Skin epidermis (tissue), 12 donors: Measurements from ENCODE around the gene MYBPC1.
"Not testable (repeated sequence)": the region's sequence is repeated elsewhere in the genome, so short reads cannot be mapped to it uniquely, and the experiment has no call there.

Experiments
- H3K27ac ChIP-seq, 21 experiments: fragments of 200-600 bp; sonication (generic) in 11 of 21; one replicate each; pipeline ENCODE4 v1.5.0; 2020; ENCODE audit warnings: mild to moderate bottlenecking in 3 of 21, inconsistent platforms in 2 of 21, moderate library complexity in 2 of 21
- H3K4me3 ChIP-seq, 7 experiments: fragments of 200-600 bp; sonication (generic) in 2 of 7; one replicate each; pipeline ENCODE4 v1.5.0; 2020; ENCODE audit warnings: inconsistent platforms in 2 of 7, mild to moderate bottlenecking in 2 of 7, moderate library complexity in 1 of 7

Gene MYBPC1, protein sequence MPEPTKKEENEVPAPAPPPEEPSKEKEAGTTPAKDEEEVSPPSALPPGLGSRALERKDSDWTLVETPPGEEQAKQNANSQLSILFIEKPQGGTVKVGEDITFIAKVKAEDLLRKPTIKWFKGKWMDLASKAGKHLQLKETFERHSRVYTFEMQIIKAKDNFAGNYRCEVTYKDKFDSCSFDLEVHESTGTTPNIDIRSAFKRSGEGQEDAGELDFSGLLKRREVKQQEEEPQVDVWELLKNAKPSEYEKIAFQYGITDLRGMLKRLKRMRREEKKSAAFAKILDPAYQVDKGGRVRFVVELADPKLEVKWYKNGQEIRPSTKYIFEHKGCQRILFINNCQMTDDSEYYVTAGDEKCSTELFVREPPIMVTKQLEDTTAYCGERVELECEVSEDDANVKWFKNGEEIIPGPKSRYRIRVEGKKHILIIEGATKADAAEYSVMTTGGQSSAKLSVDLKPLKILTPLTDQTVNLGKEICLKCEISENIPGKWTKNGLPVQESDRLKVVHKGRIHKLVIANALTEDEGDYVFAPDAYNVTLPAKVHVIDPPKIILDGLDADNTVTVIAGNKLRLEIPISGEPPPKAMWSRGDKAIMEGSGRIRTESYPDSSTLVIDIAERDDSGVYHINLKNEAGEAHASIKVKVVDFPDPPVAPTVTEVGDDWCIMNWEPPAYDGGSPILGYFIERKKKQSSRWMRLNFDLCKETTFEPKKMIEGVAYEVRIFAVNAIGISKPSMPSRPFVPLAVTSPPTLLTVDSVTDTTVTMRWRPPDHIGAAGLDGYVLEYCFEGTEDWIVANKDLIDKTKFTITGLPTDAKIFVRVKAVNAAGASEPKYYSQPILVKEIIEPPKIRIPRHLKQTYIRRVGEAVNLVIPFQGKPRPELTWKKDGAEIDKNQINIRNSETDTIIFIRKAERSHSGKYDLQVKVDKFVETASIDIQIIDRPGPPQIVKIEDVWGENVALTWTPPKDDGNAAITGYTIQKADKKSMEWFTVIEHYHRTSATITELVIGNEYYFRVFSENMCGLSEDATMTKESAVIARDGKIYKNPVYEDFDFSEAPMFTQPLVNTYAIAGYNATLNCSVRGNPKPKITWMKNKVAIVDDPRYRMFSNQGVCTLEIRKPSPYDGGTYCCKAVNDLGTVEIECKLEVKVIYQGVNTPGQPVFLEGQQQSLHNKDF

DNA sequence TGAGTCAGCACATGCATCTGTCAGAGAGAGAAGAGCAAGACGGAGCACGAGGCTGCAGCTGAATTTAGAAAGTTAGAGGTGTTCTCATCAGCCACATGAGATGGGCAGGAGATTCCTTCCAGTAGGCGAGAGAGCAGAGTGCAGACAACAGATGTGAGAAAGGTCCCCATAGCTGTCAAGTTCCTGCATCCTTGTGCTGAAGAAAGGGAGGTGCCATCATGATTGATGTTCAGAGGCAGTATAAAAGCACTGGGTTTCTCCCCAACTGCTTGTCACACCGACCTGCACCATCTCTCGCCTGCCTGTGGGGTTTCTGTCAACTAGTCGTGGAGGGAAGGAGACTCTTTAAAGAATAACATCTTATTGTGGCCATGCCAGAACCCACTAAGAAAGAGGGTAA lies at the start of gene MYBPC1:
MYBPC1 (plus strand) TSS at position 272 of the 400 bp plus-strand sequence; CDS start at position 372, 100 bp downstream.
- no peak within 1 kb of the TSS for H3K4me3 ChIP-seq
- no peak within 1 kb of the TSS for H3K27ac ChIP-seq

DNA sequence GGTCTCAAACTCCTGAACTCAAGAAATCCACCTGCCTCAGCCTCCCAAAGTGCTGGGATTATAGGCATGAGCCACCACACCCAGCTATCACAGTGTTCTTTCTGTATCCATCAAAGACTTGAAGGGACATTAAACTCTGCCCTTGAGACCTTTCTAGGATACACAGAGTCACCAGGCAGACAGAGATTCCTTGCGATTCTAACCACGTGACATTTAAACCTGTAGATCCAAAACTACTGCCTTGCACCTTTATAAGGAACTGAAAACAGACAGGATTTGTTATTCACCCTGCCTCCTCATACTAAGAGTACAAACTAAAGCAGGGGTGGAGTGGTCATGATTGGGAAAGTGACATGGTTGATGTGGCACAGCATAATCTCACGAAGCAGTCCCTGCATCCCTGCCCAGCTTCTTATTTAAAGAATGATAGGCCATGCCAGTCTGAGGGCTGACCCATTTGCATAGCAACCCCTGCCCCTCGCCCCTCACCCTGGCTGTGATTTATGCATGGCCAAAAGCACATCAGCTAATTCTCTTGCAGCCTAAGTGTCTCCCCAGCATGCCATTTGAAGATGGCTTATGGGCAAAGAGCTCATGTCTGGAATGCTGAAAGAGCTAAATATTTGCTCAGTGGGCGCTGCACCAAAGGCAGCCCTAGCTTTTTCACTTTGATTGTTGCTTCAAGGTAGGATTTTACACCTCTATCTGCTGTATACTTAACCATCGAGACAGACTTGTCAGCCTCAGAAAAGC lies 43.2 kb upstream of the MYBPC1 start:
- H3K4me3 ChIP-seq, result no peak overlapping the region
- no peak overlapping the region for H3K27ac ChIP-seq

DNA sequence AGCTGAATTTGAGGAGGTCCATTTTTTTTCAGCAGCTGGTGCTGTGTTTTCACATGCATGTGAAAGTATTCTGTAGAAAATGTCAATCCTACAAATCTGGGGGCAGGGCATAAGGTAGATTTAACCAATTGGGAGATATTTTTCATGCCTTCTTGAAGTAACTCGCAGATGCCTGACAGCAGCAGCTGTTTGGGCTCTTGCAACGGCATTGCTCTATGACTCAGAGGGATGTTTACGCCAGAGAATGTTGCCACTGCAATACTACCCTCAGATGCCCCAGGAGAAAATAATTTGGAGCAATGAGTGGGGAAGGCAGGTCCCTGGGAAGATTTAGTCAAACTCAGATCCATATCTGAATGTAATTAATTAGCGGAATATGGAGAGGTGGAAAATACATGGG lies 42.5 kb upstream of the MYBPC1 start:
- Histone ChIP-seq H3K27ac (no peak overlapping the region), H3K4me3 (no peak overlapping the region)

DNA sequence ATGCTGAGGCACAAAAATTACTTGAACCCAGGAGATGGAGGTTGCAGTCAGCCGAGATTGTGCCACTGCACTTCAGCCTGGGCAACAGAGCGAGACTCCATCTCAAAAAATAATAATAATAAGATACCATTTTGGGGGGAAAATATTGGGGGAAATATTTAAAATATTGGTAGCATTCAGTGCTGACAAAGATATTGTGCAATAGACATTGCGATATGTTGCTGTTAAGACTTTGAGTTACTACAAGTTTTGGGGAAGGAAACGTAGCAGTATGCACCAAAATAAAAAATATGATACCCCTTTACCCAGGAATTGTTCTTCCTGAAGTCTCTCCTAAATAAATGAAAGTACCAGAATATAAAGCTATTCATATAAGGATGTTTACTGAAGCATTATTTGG lies 37.7 kb upstream of the MYBPC1 start:
- H3K27ac ChIP-seq, result no peak overlapping the region

DNA sequence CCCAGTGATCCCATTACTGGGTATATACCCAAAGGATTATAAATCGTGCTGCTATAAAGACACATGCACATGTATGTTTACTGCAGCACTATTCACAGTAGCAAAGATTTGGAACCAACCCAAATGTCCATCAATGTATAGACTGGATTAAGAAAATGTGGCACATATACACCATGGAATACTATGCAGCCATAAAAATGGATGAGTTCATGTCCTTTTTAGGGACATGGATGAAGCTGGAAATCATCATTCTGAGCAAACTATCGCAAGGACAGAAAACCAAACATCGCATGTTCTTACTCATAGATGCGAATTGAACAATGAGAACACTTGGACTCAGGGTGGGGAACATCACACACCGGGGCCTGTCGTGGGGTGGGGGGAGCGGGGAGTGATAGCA lies 36.0 kb upstream of the MYBPC1 start:
- not testable (repeated sequence) for H3K4me3 ChIP-seq, H3K27ac ChIP-seq

More for the DNA sequence above, 37.7 kb upstream of the MYBPC1 start:
- H3K4me3 ChIP-seq, result no peak overlapping the region

DNA sequence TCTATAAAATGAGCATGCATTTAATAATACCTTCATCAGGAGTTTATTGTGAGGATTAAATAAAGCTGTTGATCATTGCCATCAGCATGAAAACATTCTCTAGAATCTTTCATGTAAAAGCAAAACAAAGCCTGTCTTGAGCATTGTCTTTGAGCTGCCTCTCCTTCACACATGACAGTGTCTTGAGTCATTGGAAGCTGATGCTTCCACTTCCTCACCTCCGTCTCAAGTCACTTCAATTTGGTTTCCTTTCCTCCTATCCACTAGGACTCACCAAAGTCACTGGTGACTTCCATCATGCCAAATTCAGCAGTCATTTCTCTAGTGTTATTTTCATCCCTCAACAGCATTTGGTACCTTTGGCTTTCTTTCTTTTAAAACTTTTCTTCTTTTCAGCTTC lies 31.6 kb upstream of the MYBPC1 start:
- Histone ChIP-seq H3K27ac (no peak overlapping the region), H3K4me3 (no peak overlapping the region)

DNA sequence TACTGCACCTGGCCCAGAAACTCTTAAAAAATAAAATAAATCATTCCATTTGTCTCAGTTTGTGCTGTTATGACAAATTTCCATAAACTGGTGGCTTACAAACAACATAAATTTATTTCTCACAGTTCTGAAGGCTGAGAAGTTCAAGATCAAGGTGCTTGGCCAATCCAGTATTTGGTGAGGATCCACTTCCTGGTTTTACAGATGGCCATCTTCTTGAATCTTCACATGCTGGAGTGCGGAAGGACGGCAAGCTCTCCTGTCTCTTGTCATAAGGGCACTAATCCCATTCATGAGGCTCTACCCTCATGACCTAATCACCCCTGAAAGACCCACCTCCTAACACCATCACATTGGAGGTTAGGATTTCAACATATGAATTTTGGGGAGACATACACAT lies 29.9 kb upstream of the MYBPC1 start:
- H3K27ac ChIP-seq, result no peak overlapping the region
- no peak overlapping the region for H3K4me3 ChIP-seq

DNA sequence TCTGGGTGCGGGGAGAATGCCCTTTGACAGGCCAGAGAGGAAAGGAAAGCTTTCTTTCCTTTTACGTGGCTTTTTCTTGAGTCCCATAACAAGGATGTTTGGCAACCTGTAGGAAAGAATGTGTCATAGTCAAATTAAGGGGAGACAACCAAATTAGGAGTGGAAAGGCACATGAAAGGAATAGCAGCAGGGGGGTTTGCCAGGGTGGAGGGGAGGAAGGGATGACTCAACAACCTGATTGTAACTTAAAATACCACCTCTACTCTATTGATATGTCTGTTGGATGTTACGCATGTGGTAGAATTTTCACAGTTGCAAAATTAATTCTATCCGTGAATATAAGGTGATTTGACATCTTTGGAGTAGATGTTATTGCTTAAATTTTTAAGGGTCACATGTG lies 28.5 kb upstream of the MYBPC1 start:
- H3K4me3 ChIP-seq, result no peak overlapping the region
- H3K27ac ChIP-seq, result no peak overlapping the region

DNA sequence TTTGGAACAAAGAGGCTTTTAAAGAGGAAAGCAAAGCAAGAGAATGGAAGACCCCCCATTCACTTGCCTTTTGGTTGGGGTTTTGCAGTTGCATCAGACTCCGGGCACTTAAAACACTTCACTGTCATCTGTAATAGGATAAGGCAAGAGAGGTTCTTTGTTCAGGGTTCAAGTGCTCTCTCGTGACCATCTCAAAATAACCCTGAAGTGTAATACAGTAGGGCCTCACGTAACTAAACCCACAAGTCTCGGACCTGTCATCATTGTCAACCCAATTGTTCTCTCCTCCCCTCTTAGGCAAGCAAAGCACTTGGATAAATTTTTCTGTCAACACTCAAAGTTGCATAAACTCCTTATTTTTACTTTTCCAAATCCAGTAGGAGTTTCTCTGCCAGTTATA lies 26.9 kb upstream of the MYBPC1 start:
- Histone ChIP-seq H3K27ac (no peak overlapping the region), H3K4me3 (no peak overlapping the region)

DNA sequence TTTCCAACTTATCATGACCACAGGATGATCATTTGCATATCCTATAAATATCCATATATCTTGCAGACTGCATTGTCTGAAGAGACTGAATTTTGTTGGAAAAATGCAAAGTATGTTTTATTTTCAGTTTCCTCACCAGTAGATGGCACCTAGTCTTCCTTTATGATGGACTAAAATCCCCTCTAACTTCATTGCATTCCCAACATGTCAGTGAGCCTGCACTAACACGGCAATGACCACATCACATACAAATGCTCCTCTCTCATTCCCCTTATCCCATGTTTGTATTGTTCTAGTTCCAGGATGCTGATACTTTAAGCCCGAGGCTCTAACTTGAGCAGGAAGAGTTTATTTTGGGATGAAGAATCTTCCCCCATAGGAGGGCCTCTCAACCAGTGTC lies 24.7 kb upstream of the MYBPC1 start:
- no peak overlapping the region for H3K27ac ChIP-seq
- no peak overlapping the region for H3K4me3 ChIP-seq

DNA sequence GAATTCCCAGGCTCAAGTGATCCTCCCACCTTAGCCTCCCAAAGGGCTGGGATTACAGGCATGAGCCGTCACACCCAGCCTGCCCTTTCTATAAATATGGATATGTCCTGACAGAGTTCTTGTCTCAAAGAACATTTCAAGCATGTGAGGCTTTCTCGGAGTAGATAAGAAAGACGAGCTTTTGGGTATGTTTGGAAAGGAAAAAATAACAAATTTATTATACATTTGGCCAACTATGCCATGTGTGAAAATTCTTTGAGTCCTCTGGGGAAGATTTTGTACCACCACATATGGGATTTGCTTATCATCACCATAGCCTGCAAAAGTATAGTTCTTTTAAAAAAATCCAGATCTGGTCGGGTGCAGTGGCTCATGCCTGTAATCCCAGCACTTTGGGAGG lies 23.7 kb upstream of the MYBPC1 start:
- Histone ChIP-seq H3K27ac (no peak overlapping the region), H3K4me3 (no peak overlapping the region)

DNA sequence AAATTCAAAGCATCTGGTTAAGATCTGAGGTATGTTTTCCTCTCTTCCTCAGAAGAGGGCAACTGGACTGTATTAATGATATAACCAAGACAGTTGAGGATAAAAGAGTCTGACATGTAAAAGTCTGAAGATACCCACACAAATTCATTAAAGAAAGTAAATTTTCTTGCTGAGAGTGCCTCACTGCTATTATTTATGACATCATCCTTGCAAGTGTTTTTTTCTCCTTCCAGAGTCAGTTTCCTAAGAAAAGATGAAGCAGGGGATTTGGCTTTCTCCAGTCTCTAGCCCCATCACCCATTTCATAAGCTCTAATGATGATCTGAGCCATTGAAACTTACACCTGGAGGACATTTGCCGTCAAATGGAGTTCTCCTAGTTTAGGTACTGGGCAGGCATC lies 21.0 kb upstream of the MYBPC1 start:
- no peak overlapping the region for H3K4me3 ChIP-seq
- H3K27ac ChIP-seq, result no peak overlapping the region

DNA sequence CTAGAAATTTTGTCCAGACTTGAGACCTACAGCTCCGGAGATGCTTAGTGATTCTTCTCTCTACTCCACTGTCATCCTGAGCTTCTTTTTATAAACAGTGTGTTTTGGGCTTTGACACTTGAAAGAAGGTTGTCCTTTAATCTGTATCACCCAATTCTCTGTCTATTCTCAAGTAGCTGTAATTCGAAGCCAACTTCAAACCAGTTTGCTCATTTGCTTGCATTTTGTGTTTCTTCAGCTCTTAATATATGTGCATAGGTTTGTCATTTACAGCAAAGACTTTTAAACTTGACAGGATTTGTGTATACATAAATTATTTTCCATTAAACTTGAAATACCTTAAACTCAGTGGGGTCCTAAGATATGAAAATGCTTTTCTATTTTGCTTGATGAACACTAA lies 16.4 kb upstream of the MYBPC1 start:
- no peak overlapping the region for H3K4me3 ChIP-seq
- H3K27ac ChIP-seq, result no peak overlapping the region

DNA sequence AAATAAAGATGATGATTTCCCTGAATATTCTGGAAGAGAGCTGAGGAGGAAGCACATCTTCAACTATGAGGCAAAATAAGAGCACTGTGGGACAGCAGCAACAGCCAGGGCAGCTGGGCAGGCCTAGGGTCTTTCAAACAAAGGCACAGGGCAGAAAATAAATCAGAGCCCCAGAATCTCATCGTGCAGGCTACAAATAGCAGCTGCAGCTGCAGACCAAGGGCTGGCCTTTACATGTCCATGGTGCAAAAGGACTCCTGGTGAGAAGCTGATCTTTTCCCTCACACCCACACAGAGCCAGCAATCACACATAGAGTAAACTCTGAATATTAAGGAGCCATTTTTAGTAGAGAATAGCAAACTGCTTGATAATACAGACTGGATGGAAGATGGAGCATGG lies 13.6 kb upstream of the MYBPC1 start:
- no peak overlapping the region for H3K27ac ChIP-seq

DNA sequence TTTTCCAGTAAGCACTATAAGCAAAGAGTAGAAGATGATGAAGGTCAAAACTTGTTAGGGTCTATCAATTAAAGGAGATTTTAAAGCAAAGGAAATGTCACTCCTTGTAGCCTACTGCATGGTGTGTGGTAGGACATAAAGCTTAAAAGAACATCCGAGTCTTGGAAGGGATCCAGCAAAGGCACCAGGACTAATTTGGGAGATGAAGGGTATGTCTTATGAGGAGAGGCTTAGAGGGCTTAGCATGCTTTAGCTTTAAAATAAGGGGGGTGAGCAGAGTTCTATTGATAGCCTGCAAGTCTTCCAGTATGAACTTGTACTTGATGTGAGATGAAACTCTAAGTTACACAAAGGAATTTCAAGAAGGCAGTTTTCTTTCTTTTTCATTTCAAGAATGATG lies 11.8 kb upstream of the MYBPC1 start:
- no peak overlapping the region for H3K4me3 ChIP-seq
- H3K27ac ChIP-seq, result no peak overlapping the region

More for the DNA sequence above, 13.6 kb upstream of the MYBPC1 start:
- no peak overlapping the region for H3K4me3 ChIP-seq

DNA sequence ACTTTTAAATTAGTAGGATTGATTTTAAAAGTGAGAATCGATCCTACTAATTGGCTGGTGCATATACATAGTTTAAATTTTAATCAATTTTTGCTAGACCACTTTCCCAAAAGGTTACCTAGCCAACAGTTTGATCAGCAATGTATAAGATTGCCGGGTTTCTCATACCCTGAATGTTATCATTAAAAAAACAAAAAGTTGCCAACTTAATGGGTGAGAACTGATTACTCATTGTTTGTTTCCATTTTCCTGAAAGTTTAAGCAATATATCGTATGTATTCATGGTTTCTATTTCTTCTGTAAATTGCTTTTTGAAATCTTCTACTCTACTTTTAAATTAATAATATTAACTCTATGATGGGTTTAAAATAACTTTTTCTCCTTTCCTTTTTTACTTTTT lies 4.4 kb upstream of the MYBPC1 start:
- no peak overlapping the region for H3K27ac ChIP-seq

DNA sequence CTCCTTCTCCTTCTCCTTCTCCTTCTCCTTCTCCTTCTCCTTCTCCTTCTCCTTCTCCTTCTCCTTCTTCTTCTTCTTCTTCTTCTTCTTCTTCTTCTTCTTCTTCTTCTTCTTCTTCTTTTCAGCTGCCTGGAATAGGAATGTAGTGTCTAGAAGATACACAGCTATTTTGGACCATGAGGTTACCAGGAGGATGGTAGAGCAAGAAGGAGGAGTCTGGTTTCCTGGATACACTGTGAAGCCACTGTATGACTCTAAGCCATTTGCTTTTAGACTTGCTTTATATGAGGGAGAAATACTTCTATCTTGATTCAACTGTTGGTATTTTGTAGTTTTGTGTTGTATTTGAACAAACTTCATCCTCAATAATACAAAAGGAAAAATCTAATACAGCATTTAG lies 3.0 kb upstream of the MYBPC1 start:
- Histone ChIP-seq H3K4me3 (no peak overlapping the region), H3K27ac (no peak overlapping the region)

More for the DNA sequence above, 4.4 kb upstream of the MYBPC1 start:
- H3K4me3 ChIP-seq, result no peak overlapping the region

DNA sequence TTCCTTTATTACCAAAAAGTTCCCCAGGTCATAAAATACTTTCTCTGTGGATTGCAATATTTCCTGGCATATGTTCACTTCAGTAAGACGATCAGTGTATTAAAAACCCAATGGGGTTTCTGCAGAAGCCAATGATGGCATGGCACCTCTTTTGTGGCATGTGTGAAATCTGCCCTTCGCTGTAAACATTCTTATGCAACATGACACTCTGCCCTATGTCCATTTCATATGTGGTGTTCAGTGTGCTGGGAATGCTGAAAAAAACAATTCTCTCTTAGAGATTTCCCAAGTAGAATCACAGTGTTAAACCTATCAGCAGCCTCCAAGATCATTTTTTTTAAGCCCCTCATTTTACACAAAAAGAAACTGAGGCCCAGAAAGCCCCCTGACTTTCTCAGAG lies 2.3 kb upstream of the MYBPC1 start:
- H3K27ac ChIP-seq, result no peak overlapping the region
- no peak overlapping the region for H3K4me3 ChIP-seq

DNA sequence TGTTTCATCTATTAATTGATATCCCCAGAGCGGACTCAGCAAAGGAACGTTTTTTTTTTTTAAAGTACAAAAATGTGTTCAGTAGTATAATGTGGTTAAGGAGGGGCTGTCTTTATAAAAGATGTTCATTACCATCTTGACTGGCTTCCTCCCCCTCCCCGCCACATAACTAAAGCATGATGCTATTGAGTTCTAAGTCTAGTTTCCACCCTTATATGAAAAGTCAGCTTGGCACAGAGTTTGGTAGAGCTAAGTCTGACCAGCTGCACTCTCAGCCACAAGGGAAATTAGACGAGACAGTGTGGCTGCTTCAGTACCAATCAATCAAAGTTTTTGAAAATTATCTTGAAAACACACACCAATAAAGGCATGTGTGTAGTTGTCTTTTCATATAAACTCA lies 1.9 kb upstream of the MYBPC1 start:
- Histone ChIP-seq H3K4me3 (no peak overlapping the region), H3K27ac (no peak overlapping the region)

DNA sequence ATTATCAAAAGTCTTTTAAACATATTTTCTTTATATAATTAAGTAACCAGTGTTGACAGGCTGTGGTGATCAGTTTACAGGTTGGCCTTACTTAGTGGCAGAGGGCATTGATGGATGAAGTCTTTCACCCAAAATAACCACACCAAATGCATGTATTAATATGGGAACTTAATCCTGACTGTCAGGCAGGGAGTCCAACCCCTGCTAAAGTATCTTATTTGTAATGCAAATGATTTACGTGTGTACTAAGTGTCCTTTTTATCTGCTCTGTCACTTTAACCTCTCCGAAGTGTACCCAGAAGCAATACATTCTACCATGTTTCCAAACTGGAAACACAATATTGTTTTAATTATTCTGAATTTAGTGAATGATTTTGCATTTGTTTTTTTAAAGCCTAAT lies 1.4 kb downstream of the MYBPC1 start:
- H3K27ac ChIP-seq, result no peak overlapping the region
- H3K4me3 ChIP-seq, result no peak overlapping the region
